OCI-LY3 (cell line): Measurements from ENCODE around the gene FUT8.

Experiments
- H2AFZ ChIP-seq: fragments of 200-600, 300-600 bp; shearing (Covaris generic); 2 replicates; pipeline ENCODE4 v1.6.0; 2014; ENCODE audit warnings: antibody characterized with exemption, low read depth, low read length
- H3K27ac ChIP-seq: fragments of 200-600, 300-600 bp; sonication (generic); 2 replicates; pipeline ENCODE4 v1.5.1; 2014; ENCODE audit warnings: mild to moderate bottlenecking, low read length, moderate library complexity, mixed read lengths
- H3K27me3 ChIP-seq: fragments of 200-600, 300-600 bp; sonication (generic); 2 replicates; pipeline ENCODE4 v1.6.1; 2014; ENCODE audit warnings: low read depth, low read length, mixed read lengths
- H3K36me3 ChIP-seq: fragments of 200-600, 300-600 bp; sonication (generic); replicated peaks from 2 replicates; pipeline ENCODE3; 2014; ENCODE audit warnings: low read depth, low read length, mixed read lengths
- H3K4me1 ChIP-seq: fragments of 300-600, 200-600 bp; sonication (generic); 2 replicates; pipeline ENCODE4 v1.6.1; 2014; ENCODE audit warnings: low read length, mixed read lengths
- H3K4me2 ChIP-seq: fragments of 200-600, 300-600 bp; sonication (generic); 2 replicates; pipeline ENCODE4 v1.6.1; 2014; ENCODE audit warnings: low read length, mixed read lengths
- H3K4me3 ChIP-seq: fragments of 300-600, 200-600 bp; sonication (generic); 2 replicates; pipeline ENCODE4 v1.5.1; 2014; ENCODE audit warnings: antibody characterized with exemption, mild to moderate bottlenecking, low read length, moderate library complexity
- H3K79me2 ChIP-seq: fragments of 300-600, 200-600 bp; shearing (Covaris generic); 2 replicates; pipeline ENCODE4 v1.6.1; 2014; ENCODE audit warnings: mild to moderate bottlenecking, low read length, mixed read lengths
- H3K9ac ChIP-seq: fragments of 300-600, 200-600 bp; shearing (Covaris generic); 2 replicates; pipeline ENCODE4 v1.6.0; 2014; ENCODE audit warnings: mild to moderate bottlenecking, low read length, moderate library complexity
- H3K9me3 ChIP-seq: fragments of 200-600, 300-600 bp; shearing (Covaris generic); 2 replicates; pipeline ENCODE4 v1.6.1; 2014; ENCODE audit warnings: low read length, mixed read lengths; ENCODE audit not compliant: insufficient read depth
- H4K20me1 ChIP-seq: fragments of 200-600, 300-600 bp; sonication (generic); 2 replicates; pipeline ENCODE4 v1.6.1; 2016; ENCODE audit warnings: low read length, mixed read lengths; ENCODE audit not compliant: insufficient read depth
- EZH2phosphoT487 ChIP-seq: fragments of 200-600 bp; shearing (Covaris generic); IDR thresholded peaks from 2 replicates; pipeline ENCODE4 v1.6.1; 2018; ENCODE audit warnings: antibody characterized with exemption, mixed run types, low read depth
- TF ChIP-seq, protein P1 (sequence below): fragments of 200-600, 300-600 bp; sonication (generic); IDR thresholded peaks from 2 replicates; pipeline ENCODE4 v1.5.1; 2014; ENCODE audit warnings: antibody characterized with exemption, low read length, low read depth

Gene FUT8

DNA sequence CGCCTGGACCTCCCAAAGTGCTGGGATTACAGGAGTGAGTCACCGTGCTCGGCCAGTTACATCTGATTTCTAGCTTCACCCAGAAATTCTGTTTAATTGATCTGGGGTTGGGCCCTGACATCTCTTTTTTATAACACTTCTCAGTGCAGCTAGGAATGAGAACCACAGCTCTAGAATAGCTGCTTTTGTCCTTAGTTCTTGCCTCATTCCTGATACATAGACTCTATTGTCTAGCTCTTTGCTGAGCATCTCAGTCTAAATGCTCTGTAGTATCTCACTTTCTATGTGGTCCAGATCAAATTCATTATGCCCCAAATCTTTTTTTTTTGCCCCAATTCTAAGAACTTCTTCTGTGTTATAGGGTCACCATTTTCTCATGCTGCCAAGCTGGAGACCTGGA, 29.9 kb upstream of the FUT8 start:
- TF ChIP-seq, protein P1, sequence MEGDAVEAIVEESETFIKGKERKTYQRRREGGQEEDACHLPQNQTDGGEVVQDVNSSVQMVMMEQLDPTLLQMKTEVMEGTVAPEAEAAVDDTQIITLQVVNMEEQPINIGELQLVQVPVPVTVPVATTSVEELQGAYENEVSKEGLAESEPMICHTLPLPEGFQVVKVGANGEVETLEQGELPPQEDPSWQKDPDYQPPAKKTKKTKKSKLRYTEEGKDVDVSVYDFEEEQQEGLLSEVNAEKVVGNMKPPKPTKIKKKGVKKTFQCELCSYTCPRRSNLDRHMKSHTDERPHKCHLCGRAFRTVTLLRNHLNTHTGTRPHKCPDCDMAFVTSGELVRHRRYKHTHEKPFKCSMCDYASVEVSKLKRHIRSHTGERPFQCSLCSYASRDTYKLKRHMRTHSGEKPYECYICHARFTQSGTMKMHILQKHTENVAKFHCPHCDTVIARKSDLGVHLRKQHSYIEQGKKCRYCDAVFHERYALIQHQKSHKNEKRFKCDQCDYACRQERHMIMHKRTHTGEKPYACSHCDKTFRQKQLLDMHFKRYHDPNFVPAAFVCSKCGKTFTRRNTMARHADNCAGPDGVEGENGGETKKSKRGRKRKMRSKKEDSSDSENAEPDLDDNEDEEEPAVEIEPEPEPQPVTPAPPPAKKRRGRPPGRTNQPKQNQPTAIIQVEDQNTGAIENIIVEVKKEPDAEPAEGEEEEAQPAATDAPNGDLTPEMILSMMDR, result no peak
- TF ChIP-seq EZH2phosphoT487, result no peak
- no peaks in the 10 kb centered on the region for H3K4me1 ChIP-seq
- H4K20me1 ChIP-seq, result no peaks in the 10 kb centered on the region
- H3K27me3 ChIP-seq, result peaks cover 15% of the 10 kb centered on the region
- H3K9ac ChIP-seq, result no peak overlapping the region
- no peak overlapping the region for H3K4me2 ChIP-seq
- H3K4me3 ChIP-seq, result no peak overlapping the region
- no peaks in the 10 kb centered on the region for H3K79me2 ChIP-seq
- H3K9me3 ChIP-seq, result no peaks in the 10 kb centered on the region
- no peak overlapping the region for H3K27ac ChIP-seq
- H2AFZ ChIP-seq, result no peak overlapping the region
- H3K36me3 ChIP-seq, result no peaks in the 10 kb centered on the region

DNA sequence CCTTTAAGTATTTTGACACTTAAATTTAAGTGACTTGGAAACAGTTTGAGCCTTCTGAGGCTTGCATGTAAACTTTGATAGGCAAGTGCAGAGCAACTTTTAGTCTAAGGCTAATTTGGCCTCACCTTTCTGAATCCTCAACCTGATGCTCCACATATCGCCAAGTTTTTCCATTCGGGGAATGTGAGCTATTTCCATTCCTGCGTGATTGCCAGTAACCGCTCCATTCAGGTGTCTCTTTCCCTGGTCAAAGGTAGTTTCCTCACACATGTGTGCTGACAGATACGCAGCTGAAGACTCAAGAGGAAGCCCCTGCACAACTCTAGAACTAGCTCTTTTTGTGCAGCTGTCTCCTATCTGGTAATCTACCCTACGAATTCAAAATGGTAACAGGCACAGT, 25.4 kb upstream of the FUT8 start:
- H3K27ac ChIP-seq, result no peak overlapping the region

DNA sequence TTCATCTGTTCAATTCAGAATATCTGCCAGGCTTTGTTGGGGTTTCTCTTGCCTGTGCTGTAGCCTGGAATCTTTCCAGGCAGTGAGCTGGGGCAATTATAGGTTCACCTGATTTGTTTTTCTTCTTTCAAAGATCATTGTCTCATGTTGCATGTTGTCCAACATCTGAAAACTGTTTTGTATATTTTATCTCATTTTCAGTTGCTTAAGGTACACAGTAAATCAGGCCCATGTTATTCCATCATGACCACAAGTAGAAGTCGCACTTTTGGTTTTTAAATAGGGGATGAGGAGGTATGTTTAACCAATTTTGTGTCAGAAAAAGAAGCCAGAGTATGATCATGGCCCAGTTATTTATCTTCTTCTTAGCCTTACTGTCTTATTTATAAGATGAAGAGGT, 24.9 kb upstream of the FUT8 start:
- no peak overlapping the region for H2AFZ ChIP-seq
- no peaks in the 10 kb centered on the region for H4K20me1 ChIP-seq
- no peak overlapping the region for H3K4me2 ChIP-seq
- H3K9me3 ChIP-seq, result no peaks in the 10 kb centered on the region
- no peaks in the 10 kb centered on the region for H3K79me2 ChIP-seq
- H3K4me1 ChIP-seq, result no peaks in the 10 kb centered on the region
- no peak overlapping the region for H3K9ac ChIP-seq
- no peak overlapping the region for H3K27ac ChIP-seq
- H3K4me3 ChIP-seq, result no peak overlapping the region
- H3K36me3 ChIP-seq, result no peaks in the 10 kb centered on the region
- TF ChIP-seq EZH2phosphoT487, result no peak
- TF ChIP-seq, protein P1, result no peak
- peaks cover 12% of the 10 kb centered on the region for H3K27me3 ChIP-seq

More for the DNA sequence above, 25.4 kb upstream of the FUT8 start:
- H2AFZ ChIP-seq, result no peak overlapping the region
- H3K9me3 ChIP-seq, result no peaks in the 10 kb centered on the region
- H4K20me1 ChIP-seq, result no peaks in the 10 kb centered on the region
- H3K4me2 ChIP-seq, result no peak overlapping the region
- no peaks in the 10 kb centered on the region for H3K4me1 ChIP-seq
- no peak overlapping the region for H3K9ac ChIP-seq
- TF ChIP-seq, protein P1, result no peak
- TF ChIP-seq EZH2phosphoT487, result no peak
- peaks cover 12% of the 10 kb centered on the region for H3K27me3 ChIP-seq
- H3K4me3 ChIP-seq, result no peak overlapping the region
- no peaks in the 10 kb centered on the region for H3K36me3 ChIP-seq
- H3K79me2 ChIP-seq, result no peaks in the 10 kb centered on the region

DNA sequence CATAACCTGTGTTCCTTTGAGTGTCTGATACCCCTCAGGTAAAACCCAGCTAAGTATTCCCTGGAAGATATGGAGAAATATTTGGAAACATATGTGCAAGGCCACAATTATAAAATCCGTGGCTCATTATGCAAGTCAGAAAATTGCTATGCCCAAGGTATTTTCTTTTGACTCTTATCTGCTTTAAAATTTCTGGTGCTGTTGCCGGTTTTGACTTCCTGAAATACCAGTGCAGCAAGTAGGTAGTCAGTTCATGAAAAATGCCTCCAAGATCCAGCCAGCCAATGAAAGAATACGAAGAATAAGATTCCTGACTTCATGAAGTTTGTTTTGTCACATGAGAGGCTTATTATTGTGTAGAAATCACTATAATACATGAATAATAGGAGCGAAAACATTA, 20.2 kb upstream of the FUT8 start:
- no peaks in the 10 kb centered on the region for H3K36me3 ChIP-seq
- H3K4me3 ChIP-seq, result no peak overlapping the region
- no peak for TF ChIP-seq EZH2phosphoT487
- TF ChIP-seq, protein P1, result no peak
- no peak overlapping the region for H3K9ac ChIP-seq
- H3K27ac ChIP-seq, result no peak overlapping the region
- peaks cover 4% of the 10 kb centered on the region for H3K27me3 ChIP-seq
- no peak overlapping the region for H3K4me2 ChIP-seq
- no peaks in the 10 kb centered on the region for H3K79me2 ChIP-seq
- no peaks in the 10 kb centered on the region for H3K4me1 ChIP-seq
- no peaks in the 10 kb centered on the region for H4K20me1 ChIP-seq
- H2AFZ ChIP-seq, result no peak overlapping the region
- peaks cover 8% of the 10 kb centered on the region; the same call in 1 of the 2 replicates for H3K9me3 ChIP-seq
